Upper lobe of left lung (tissue), 4 donors: Measurements from ENCODE around the gene PTEN.

ENCODE experiments used
- CTCF ChIP-seq, 6 experiments: fragments of 450-650 bp in 4 of 6; fragments of 200-600 bp in 2 of 6; sonication (generic) in 2 of 6; IDR thresholded peaks; one replicate each; pipeline ENCODE4 v1.5.1; 2016 to 2019; ENCODE audit warnings: antibody characterized with exemption in 6 of 6
- EP300 ChIP-seq, 4 donors: sonication (generic); formaldehyde crosslinking; IDR thresholded peaks; one replicate each; pipeline ENCODE4 v1.5.1; 2017; ENCODE audit warnings: antibody characterized with exemption in 4 of 4, control low read depth in 2 of 4
- POLR2A ChIP-seq, 4 donors: fragments of 450-650 bp; IDR thresholded peaks; one replicate each; pipeline ENCODE4 v1.5.1; 2016 to 2017; ENCODE audit warnings: antibody characterized with exemption in 4 of 4, mild to moderate bottlenecking in 2 of 4
- POLR2AphosphoS5 ChIP-seq, 2 donors: sonication (generic); formaldehyde crosslinking; IDR thresholded peaks; one replicate each; pipeline ENCODE4 v1.5.1; 2017; ENCODE audit warnings: antibody characterized with exemption in 2 of 2

GRCh38 chr10:87838650-87839049 is 24.8 kb upstream of the PTEN start:
- TF ChIP-seq CTCF (IDR thresholded peaks at IDR 0.05) (no peak), POLR2AphosphoS5 (IDR thresholded peaks at IDR 0.05) (no peak), POLR2A (IDR thresholded peaks at IDR 0.05) (no peak), EP300 (IDR thresholded peaks at IDR 0.05) (no peak)
